GM12878 (cell line): Measurements from ENCODE around the gene DENND1A.

ENCODE experiments used
- ESRRA ChIP-seq: IDR thresholded peaks from 2 replicates; pipeline ENCODE4 v1.6.1; 2012; ENCODE audit warnings: mild to moderate bottlenecking, low read length, improper control_type of control experiment
- EZH2 ChIP-seq: IDR thresholded peaks from 2 replicates; pipeline ENCODE4 v1.6.1; 2012; ENCODE audit warnings: low read depth, mild to moderate bottlenecking, control low read depth, inconsistent platforms, low read length, borderline replicate concordance; ENCODE audit not compliant: control insufficient read depth
- GATAD2B ChIP-seq: fragments of 450-650 bp; conservative IDR thresholded peaks from 2 replicates; pipeline ENCODE4 v1.6.1; 2017; ENCODE audit warnings: low read depth, mild to moderate bottlenecking, moderate library complexity
- MLLT1 ChIP-seq: fragments of 450-650 bp; IDR thresholded peaks from 2 replicates; pipeline ENCODE4 v1.6.1; 2016; ENCODE audit warnings: mild to moderate bottlenecking
- PBX3 ChIP-seq: IDR thresholded peaks from 2 replicates; pipeline ENCODE4 v1.6.1; 2011; ENCODE audit warnings: mild to moderate bottlenecking, low read depth, low read length, moderate library complexity; ENCODE audit not compliant: insufficient replicate concordance
- POLR2AphosphoS5 ChIP-seq: IDR thresholded peaks from 2 replicates; pipeline ENCODE4 v1.6.1; 2011; ENCODE audit warnings: mild to moderate bottlenecking, low read length, inconsistent platforms
- RUNX3 ChIP-seq: IDR thresholded peaks from 2 replicates; pipeline ENCODE4 v1.6.1; 2012; ENCODE audit warnings: low read length, inconsistent platforms
- TAF1 ChIP-seq: IDR thresholded peaks from 2 replicates; pipeline ENCODE4 v1.6.1; 2011; ENCODE audit warnings: mild to moderate bottlenecking, low read depth, low read length, borderline replicate concordance
- ZBED1 ChIP-seq: IDR thresholded peaks from 2 replicates; pipeline ENCODE4 v1.6.1; 2016; ENCODE audit warnings: borderline replicate concordance
- ZBTB33 ChIP-seq: fragments of 450-650 bp; IDR thresholded peaks from 2 replicates; pipeline ENCODE4 v1.6.1; 2017; ENCODE audit warnings: mild to moderate bottlenecking
- ZNF24 ChIP-seq: fragments of 450-650 bp; IDR thresholded peaks from 2 replicates; pipeline ENCODE4 v1.6.1; 2017; ENCODE audit warnings: antibody characterized with exemption, mild to moderate bottlenecking
- ZZZ3 ChIP-seq: IDR thresholded peaks from 2 replicates; pipeline ENCODE4 v1.6.1; 2011; ENCODE audit warnings: low read depth; ENCODE audit not compliant: control insufficient read depth, insufficient read length
- TF ChIP-seq, protein P1 (sequence below), 3 experiments: IDR thresholded peaks in 2 of 3; conservative IDR thresholded peaks in 1 of 3; 2 replicates each; pipeline ENCODE4 v1.5.1; 2011; ENCODE audit warnings: low read depth in 3 of 3, low read length in 3 of 3, mild to moderate bottlenecking in 3 of 3, control low read depth in 2 of 3, moderate library complexity in 2 of 3, inconsistent platforms in 1 of 3, mixed read lengths in 1 of 3; ENCODE audit not compliant: control insufficient read depth in 2 of 3, insufficient read depth in 1 of 3; ENCODE audit errors: extremely low read depth in 1 of 3
- TF ChIP-seq, protein P2 (sequence below): fragments of 450-650 bp; IDR thresholded peaks from 2 replicates; pipeline ENCODE4 v1.6.1; 2017; ENCODE audit warnings: mild to moderate bottlenecking, moderate library complexity

DNA sequence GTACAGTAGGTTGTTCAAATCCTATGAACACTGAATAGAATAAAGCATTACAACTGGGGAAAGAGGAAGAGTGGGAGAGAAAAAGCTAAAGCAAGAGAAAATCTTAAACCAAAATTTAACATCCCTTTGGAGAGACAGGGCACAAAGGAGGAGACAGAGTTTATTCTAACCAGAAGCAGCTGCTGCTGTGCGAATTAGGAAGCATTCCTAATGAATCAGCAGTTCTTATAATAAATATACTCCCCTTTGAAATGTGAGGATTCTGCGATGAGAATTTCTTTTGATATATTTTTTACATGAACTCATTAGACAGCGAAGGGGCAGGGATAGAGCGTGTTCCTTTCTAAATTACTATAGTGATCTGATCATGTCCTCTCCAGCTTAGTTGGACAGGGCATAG lies 233.4 kb downstream of the DENND1A start:
- TF ChIP-seq, protein P1, sequence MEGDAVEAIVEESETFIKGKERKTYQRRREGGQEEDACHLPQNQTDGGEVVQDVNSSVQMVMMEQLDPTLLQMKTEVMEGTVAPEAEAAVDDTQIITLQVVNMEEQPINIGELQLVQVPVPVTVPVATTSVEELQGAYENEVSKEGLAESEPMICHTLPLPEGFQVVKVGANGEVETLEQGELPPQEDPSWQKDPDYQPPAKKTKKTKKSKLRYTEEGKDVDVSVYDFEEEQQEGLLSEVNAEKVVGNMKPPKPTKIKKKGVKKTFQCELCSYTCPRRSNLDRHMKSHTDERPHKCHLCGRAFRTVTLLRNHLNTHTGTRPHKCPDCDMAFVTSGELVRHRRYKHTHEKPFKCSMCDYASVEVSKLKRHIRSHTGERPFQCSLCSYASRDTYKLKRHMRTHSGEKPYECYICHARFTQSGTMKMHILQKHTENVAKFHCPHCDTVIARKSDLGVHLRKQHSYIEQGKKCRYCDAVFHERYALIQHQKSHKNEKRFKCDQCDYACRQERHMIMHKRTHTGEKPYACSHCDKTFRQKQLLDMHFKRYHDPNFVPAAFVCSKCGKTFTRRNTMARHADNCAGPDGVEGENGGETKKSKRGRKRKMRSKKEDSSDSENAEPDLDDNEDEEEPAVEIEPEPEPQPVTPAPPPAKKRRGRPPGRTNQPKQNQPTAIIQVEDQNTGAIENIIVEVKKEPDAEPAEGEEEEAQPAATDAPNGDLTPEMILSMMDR (IDR thresholded peaks at IDR 0.05 in 2 of 3, conservative IDR thresholded peaks at IDR 0.05 in 1 of 3; ENCODE audit: control insufficient read depth in 2 of 3, extremely low read depth in 1 of 3, insufficient read depth in 1 of 3, low read depth in 3 of 3, low read length in 3 of 3): no peak
- TF ChIP-seq PBX3: no peak
- no peak for TF ChIP-seq ZZZ3
- TF ChIP-seq ESRRA: no peak
- TF ChIP-seq ZNF24: no peak
- no peak for TF ChIP-seq POLR2AphosphoS5
- no peak for TF ChIP-seq EZH2
- TF ChIP-seq, protein P2, sequence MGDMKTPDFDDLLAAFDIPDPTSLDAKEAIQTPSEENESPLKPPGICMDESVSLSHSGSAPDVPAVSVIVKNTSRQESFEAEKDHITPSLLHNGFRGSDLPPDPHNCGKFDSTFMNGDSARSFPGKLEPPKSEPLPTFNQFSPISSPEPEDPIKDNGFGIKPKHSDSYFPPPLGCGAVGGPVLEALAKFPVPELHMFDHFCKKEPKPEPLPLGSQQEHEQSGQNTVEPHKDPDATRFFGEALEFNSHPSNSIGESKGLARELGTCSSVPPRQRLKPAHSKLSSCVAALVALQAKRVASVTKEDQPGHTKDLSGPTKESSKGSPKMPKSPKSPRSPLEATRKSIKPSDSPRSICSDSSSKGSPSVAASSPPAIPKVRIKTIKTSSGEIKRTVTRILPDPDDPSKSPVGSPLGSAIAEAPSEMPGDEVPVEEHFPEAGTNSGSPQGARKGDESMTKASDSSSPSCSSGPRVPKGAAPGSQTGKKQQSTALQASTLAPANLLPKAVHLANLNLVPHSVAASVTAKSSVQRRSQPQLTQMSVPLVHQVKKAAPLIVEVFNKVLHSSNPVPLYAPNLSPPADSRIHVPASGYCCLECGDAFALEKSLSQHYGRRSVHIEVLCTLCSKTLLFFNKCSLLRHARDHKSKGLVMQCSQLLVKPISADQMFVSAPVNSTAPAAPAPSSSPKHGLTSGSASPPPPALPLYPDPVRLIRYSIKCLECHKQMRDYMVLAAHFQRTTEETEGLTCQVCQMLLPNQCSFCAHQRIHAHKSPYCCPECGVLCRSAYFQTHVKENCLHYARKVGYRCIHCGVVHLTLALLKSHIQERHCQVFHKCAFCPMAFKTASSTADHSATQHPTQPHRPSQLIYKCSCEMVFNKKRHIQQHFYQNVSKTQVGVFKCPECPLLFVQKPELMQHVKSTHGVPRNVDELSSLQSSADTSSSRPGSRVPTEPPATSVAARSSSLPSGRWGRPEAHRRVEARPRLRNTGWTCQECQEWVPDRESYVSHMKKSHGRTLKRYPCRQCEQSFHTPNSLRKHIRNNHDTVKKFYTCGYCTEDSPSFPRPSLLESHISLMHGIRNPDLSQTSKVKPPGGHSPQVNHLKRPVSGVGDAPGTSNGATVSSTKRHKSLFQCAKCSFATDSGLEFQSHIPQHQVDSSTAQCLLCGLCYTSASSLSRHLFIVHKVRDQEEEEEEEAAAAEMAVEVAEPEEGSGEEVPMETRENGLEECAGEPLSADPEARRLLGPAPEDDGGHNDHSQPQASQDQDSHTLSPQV: no peak
- no peak for TF ChIP-seq ZBTB33
- TF ChIP-seq ZBED1: no peak
- TF ChIP-seq TAF1: no peak
- TF ChIP-seq RUNX3: no peak
- TF ChIP-seq GATAD2B: no peak
- no peak for TF ChIP-seq MLLT1
